ENCODE data around the gene CATSPERE. TPM values are rescaled to one million over a fixed set of nuclear protein-coding genes. Genes with fewer than 3 reads are reported as not detected.

The CATSPERE gene
- total RNA-seq, 2 donors from 2014 or later: 0.32 to 3.9 TPM

DNA sequence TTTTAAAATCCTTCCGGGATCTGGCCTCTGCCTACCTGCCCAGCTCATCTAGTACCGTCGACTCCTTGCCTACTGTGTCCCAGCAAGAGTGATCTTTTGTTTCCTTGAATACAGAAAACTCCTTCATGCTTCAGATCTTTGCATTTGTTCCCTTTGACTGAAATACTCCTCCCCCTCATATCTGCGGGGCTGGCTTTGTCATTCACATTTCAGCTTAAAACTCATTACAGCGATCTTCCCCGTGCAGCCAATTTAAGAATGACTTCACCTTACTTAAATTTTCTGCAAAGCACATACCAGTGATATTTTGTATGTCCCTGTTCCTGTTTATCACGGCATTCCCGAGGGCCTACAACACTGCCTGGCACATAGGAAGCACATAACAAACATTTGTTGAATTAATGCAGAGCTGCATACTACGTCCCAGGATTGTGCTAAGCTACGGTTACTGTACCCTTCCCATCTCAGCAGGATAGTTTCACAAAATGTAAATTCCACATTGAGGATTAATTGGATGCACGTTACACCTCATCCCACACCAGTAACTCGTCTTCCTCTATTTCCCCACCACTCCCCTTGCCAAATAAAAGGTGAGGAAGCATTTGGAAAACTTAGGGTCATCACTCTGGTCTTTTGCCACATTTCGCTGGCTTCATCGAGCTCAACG is 191.0 kb downstream of the CATSPERE start:
- TF ChIP-seq, protein P1, sequence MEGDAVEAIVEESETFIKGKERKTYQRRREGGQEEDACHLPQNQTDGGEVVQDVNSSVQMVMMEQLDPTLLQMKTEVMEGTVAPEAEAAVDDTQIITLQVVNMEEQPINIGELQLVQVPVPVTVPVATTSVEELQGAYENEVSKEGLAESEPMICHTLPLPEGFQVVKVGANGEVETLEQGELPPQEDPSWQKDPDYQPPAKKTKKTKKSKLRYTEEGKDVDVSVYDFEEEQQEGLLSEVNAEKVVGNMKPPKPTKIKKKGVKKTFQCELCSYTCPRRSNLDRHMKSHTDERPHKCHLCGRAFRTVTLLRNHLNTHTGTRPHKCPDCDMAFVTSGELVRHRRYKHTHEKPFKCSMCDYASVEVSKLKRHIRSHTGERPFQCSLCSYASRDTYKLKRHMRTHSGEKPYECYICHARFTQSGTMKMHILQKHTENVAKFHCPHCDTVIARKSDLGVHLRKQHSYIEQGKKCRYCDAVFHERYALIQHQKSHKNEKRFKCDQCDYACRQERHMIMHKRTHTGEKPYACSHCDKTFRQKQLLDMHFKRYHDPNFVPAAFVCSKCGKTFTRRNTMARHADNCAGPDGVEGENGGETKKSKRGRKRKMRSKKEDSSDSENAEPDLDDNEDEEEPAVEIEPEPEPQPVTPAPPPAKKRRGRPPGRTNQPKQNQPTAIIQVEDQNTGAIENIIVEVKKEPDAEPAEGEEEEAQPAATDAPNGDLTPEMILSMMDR (IDR thresholded peaks at IDR 0.05): no peak
- TF ChIP-seq POLR2A (IDR thresholded peaks at IDR 0.05): no peak
- TF ChIP-seq POLR2AphosphoS5 (IDR thresholded peaks at IDR 0.05): no peak
- no peak for DNase-seq (ENCODE audit: low spot score)
- intact Hi-C loops (cut with DNase I): loop anchor here (2.0 to 10.0 kb wide), 5 partner anchors 50 to 1397 kb away; partner anchors contain the start of genes CATSPERE, CEP170 and SDCCAG8
- 40% methylated on average over 15 of the region's 15 CpGs for whole genome bisulfite sequencing
- Histone ChIP-seq H3K4me1 (replicated peaks) (peaks cover 8% of the 10 kb centered on the region), H3K27ac (peak overlapping the region; percentile 50 to 92), H3K27me3 (replicated peaks; ENCODE audit: insufficient read depth) (no peaks in the 10 kb centered on the region), H3K9me3 (no peaks in the 10 kb centered on the region), H3K36me3 (no peaks in the 10 kb centered on the region), H3K4me3 (peak overlapping the region; percentile 84)

DNA sequence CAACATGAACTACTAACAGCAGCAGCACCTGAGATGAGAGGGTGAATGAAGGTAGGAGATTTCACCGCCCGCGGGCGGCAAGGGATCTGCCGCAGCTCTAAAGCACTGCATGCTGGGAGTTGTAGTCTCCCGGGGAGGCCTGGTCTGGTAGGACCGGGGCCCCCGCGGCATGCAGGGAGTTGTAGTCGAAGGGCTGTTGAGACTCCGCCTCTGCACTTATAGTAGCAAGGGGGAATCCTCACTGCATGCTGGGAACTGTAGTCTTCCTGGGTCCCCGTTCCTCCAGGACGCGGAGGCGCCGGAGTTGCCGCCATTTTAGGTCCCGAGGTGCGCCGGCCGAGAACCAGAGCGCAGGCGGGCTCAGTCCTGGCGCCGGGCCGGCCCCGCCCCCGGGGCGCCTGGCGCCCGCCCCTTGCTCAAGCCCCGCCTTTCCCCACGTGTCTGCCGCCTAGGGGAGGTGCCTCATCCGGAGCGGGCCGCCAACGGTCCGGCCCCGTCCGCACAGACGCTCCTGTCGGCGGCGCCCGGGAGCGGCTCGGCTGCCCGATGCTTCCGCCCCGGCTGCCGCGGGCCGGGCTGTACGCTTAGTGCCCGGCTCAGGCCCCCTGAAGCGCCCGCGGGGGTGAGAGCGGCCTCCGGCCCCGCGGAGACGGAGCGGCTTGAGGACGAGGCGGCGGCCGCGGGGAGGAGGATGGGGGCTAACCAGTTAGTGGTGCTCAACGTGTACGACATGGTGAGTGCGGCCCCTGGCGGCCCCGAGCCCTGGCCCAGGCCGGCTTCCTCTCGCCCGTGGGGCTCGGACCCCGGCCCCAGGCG is 191.8 kb downstream of the CATSPERE start, which contains the start of gene DESI2:
Gene DESI2 (plus strand): TSS at position 504 of the 816 bp plus-strand sequence. CDS start 188 bp downstream, at position 692.
- WGBS: under 1% methylated on average over 44 of the region's 81 CpGs
- TF ChIP-seq POLR2AphosphoS5 (IDR thresholded peaks at IDR 0.05) (peak; percentile 95), POLR2A (IDR thresholded peaks at IDR 0.05) (peak; percentile 99)
- TF ChIP-seq, protein P1 (IDR thresholded peaks at IDR 0.05): peak; percentile 15 to 78 (median 53)
- H3K36me3 ChIP-seq: no peaks in the 10 kb centered on the region
- intact Hi-C loops (cut with DNase I): loop anchor here (2.0 to 10.0 kb wide), 5 partner anchors 51 to 1398 kb away; partner anchors contain the start of genes CATSPERE, CEP170 and SDCCAG8
- DNase-seq (ENCODE audit: low spot score): peak; percentile 100
- H3K27me3 ChIP-seq (replicated peaks; ENCODE audit: insufficient read depth): no peaks in the 10 kb centered on the region
- H3K27ac ChIP-seq: peak within 1 kb of the TSS; percentile 88 to 92
- H3K4me1 ChIP-seq (replicated peaks): peaks cover 8% of the 10 kb centered on the region
- no peaks in the 10 kb centered on the region for H3K9me3 ChIP-seq
- peak within 1 kb of the TSS; percentile 84 for H3K4me3 ChIP-seq

DNA sequence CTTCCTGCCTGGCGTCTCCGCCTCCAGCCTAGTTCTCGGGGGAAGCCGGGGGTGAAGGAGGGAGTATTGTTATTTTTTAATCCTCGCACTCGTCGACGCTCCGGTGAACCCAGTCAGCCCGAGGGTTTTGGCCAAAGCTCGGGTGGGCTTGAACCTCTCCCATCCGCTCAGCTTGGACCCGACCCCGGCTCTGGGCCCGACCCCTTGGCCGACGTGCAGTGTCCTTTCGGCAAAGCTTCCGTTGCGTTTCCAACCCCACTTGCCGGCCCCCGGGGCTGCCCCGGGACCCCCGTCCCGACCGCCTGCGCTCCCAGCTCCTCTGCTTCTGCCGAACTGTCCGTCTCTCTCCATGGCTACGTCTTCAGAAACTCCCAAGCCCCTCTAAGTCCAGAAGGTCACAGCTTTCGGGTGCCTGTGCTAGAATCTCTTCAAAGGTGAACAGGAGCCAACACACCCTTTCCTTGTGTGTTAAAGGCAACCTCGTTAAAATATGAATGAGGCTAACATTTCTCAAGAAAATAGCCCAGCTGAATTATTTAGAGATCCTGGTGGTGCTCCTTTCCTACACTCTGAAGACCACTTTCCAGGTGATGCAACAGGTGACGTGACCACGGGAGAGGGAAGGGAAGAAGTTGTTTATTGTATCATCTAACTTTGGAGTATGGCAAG is 192.5 kb downstream of the CATSPERE start:
- intact Hi-C loops (cut with DNase I): loop anchor here (2.0 to 10.0 kb wide), 5 partner anchors 51 to 1399 kb away; partner anchors contain the start of genes CATSPERE, CEP170 and SDCCAG8
- Histone ChIP-seq H3K27me3 (replicated peaks; ENCODE audit: insufficient read depth) (no peaks in the 10 kb centered on the region), H3K4me1 (replicated peaks) (peaks cover 8% of the 10 kb centered on the region), H3K36me3 (no peaks in the 10 kb centered on the region), H3K9me3 (no peaks in the 10 kb centered on the region), H3K27ac (peak overlapping the region; percentile 88 to 92), H3K4me3 (peak overlapping the region; percentile 84)
- whole genome bisulfite sequencing: under 1% methylated on average over 34 of the region's 34 CpGs
- no peak for TF ChIP-seq POLR2AphosphoS5 (IDR thresholded peaks at IDR 0.05)
- no peak for TF ChIP-seq POLR2A (IDR thresholded peaks at IDR 0.05)
- TF ChIP-seq, protein P1 (IDR thresholded peaks at IDR 0.05): no peak
- no peak for DNase-seq (ENCODE audit: low spot score)

DNA sequence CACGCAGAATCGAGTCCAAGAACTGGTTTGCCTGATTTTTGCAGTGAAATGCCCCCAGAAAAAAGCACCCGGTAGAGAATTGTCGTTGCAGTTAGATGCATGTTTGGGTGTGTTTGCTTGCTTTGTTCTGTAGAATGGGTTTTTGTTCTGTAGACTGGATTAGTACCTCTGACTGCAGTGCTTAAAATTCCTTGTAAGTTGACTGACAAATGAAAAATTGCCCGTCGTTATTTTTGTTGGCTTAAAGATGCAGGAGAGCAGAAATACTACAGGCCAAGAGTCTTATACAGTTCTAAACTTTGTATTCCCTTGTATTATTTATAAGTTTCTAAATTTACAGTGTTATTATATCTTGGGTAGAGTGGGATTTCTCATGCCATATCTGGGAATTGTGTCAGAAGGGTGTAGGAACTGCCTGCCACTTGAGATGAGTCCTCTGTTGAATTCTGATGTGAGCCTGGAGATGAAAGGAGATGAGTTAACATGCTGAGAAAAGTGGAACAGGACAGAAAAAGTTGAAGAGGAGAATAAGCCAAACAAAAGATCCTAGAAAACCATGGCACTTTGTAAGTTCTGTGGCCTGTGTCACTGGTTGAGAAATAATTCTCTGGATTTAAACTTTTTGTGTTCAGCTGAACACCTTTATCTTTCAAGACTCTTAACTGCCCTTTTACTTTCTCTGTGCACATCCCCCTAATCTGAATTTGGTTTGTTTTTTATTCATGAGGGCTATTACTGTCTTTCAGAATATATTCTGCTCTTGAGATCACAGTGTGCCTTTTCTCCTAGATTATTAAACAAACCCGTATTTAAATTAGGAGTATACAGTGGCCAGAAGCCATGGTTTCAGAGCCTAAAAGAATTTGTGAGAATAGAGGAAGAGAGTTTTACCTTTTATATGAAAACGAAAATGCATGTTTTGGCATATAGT is 193.3 kb downstream of the CATSPERE start:
- TF ChIP-seq POLR2AphosphoS5 (IDR thresholded peaks at IDR 0.05) (no peak), POLR2A (IDR thresholded peaks at IDR 0.05) (no peak)
- TF ChIP-seq, protein P1 (IDR thresholded peaks at IDR 0.05): no peak
- Histone ChIP-seq H3K9me3 (no peaks in the 10 kb centered on the region), H3K27ac (peak overlapping the region in 1 of 2 donors; percentile 88), H3K4me1 (replicated peaks) (peaks cover 8% of the 10 kb centered on the region), H3K36me3 (no peaks in the 10 kb centered on the region), H3K4me3 (peak overlapping the region; percentile 84), H3K27me3 (replicated peaks; ENCODE audit: insufficient read depth) (no peaks in the 10 kb centered on the region)
- intact Hi-C loops (cut with DNase I): loop anchor here (5.0 to 10.0 kb wide), 5 partner anchors 52 to 1400 kb away; partner anchors contain the start of genes CATSPERE, CEP170 and SDCCAG8
- 15% methylated on average over 8 of the region's 8 CpGs for WGBS
- no peak for DNase-seq (ENCODE audit: low spot score)

Data from prostate gland (tissue), 2 donors.